ENCODE results near the gene FAF1. TPM values are rescaled to one million over a fixed set of nuclear protein-coding genes. Genes with fewer than 3 reads are reported as not detected.
A peak's percentile ranks its signal among the peaks of the same experiment; 100 is the strongest.
"Not testable (repeated sequence)": the region's sequence is repeated elsewhere in the genome, so short reads cannot be mapped to it uniquely, and the experiment has no call there.

The FAF1 gene
- total RNA-seq, 4 donors from 2014 or later, result 72.0 to 107 (median 92.0) TPM

DNA sequence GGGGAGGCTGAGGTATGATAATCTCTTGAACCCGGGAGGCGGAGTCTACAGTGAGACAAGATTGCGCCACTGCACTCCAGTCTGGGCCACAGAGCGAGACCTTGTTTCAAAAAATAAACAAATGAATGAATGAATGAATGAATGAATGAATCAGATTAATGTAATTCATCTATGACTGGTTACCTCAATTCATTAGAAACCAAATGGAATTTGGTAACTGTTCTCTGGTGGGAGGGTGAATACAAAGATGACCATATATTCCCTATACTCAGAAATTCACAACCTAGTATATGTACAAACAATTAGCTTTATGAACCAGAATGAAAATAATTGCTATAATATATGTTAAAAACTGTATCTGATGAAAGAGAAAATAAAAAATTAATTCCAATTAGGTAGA, 80.9 kb downstream of the FAF1 start:
- Histone ChIP-seq H3K4me3 (no peak overlapping the region), H3K27me3 (no peaks in the 10 kb centered on the region), H3K9me3 (no peaks in the 10 kb centered on the region), H3K36me3 (no peaks in the 10 kb centered on the region), H3K4me1 (peaks cover 10 to 17% of the 10 kb centered on the region in 2 donors), H3K27ac (no peak overlapping the region)
- in situ Hi-C loops (cut with MboI; ENCODE audit: low sequenced_read_pairs in 4 of 4) (no loop called here), intact Hi-C loops (cut with DNase I; ENCODE audit: low total_unique reads) (no loop called here)
- no peak for DNase-seq
- no peak for TF ChIP-seq POLR2A (IDR thresholded peaks at IDR 0.05)
- no peak for ATAC-seq

- in situ Hi-C loops (cut with MboI; ENCODE audit: low sequenced_read_pairs in 4 of 4), result no loop called here
These were observed 81.6 kb downstream of the FAF1 start for GRCh38 chr1:50878434-50878833.

DNA sequence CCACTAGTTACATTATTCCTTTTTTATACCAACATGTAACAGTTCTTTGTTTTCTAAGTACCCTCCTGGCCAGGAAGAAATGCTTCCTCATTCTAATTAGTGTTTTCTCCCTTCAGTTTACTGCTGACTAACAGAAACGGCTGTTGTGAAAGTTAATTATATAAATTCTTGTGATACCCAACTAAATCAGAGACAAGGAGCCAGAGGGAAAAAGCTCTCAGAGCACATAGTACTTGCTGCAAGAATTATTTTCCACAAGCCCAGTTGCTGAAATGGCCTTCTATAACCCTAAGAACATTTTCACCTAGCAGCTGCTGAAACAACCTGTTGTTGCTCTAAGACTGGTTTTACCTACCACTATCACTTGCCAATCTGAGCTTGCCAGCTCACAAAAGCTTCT, 82.4 kb downstream of the FAF1 start:
- Histone ChIP-seq H3K36me3 (no peaks in the 10 kb centered on the region), H3K27me3 (no peaks in the 10 kb centered on the region), H3K4me1 (peaks cover 10 to 17% of the 10 kb centered on the region in 2 donors), H3K27ac (no peak overlapping the region), H3K4me3 (no peak overlapping the region), H3K9me3 (no peaks in the 10 kb centered on the region)
- in situ Hi-C loops (cut with MboI; ENCODE audit: low sequenced_read_pairs in 4 of 4), result no loop called here
- intact Hi-C loops (cut with DNase I; ENCODE audit: low total_unique reads), result no loop called here
- TF ChIP-seq, protein P1, sequence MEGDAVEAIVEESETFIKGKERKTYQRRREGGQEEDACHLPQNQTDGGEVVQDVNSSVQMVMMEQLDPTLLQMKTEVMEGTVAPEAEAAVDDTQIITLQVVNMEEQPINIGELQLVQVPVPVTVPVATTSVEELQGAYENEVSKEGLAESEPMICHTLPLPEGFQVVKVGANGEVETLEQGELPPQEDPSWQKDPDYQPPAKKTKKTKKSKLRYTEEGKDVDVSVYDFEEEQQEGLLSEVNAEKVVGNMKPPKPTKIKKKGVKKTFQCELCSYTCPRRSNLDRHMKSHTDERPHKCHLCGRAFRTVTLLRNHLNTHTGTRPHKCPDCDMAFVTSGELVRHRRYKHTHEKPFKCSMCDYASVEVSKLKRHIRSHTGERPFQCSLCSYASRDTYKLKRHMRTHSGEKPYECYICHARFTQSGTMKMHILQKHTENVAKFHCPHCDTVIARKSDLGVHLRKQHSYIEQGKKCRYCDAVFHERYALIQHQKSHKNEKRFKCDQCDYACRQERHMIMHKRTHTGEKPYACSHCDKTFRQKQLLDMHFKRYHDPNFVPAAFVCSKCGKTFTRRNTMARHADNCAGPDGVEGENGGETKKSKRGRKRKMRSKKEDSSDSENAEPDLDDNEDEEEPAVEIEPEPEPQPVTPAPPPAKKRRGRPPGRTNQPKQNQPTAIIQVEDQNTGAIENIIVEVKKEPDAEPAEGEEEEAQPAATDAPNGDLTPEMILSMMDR (IDR thresholded peaks at IDR 0.05 in 4 of 5, conservative IDR thresholded peaks at IDR 0.05 in 1 of 5), result no peak
- no peak for TF ChIP-seq POLR2A (IDR thresholded peaks at IDR 0.05)
- no peak for ATAC-seq
- DNase-seq, result no peak

More at GRCh38 chr1:50878434-50878833, 81.6 kb downstream of the FAF1 start:
- no peaks in the 10 kb centered on the region for H3K9me3 ChIP-seq
- DNase-seq (no peak), ATAC-seq (no peak)
- no peaks in the 10 kb centered on the region for H3K36me3 ChIP-seq
- H3K4me3 ChIP-seq, result no peak overlapping the region
- H3K27me3 ChIP-seq, result no peaks in the 10 kb centered on the region
- no peak overlapping the region for H3K27ac ChIP-seq
- peaks cover 10 to 17% of the 10 kb centered on the region in 2 donors for H3K4me1 ChIP-seq
- intact Hi-C loops (cut with DNase I; ENCODE audit: low total_unique reads), result no loop called here
- TF ChIP-seq POLR2A (IDR thresholded peaks at IDR 0.05), result no peak
- TF ChIP-seq, protein P1 (IDR thresholded peaks at IDR 0.05 in 4 of 5, conservative IDR thresholded peaks at IDR 0.05 in 1 of 5), result no peak

- in situ Hi-C loops (cut with MboI; ENCODE audit: low sequenced_read_pairs in 4 of 4), result no loop called here
- Histone ChIP-seq H3K4me3 (no peak overlapping the region), H3K9me3 (no peaks in the 10 kb centered on the region), H3K4me1 (no peaks in the 10 kb centered on the region), H3K27me3 (no peaks in the 10 kb centered on the region), H3K27ac (no peak overlapping the region), H3K36me3 (no peaks in the 10 kb centered on the region)
- no peak for TF ChIP-seq POLR2A (IDR thresholded peaks at IDR 0.05)
- TF ChIP-seq, protein P1 (IDR thresholded peaks at IDR 0.05 in 4 of 5, conservative IDR thresholded peaks at IDR 0.05 in 1 of 5), result peak in 2 of 5 experiments; percentile 24 to 39
- ATAC-seq (no peak), DNase-seq (peak; percentile 4 to 29)
- intact Hi-C loops (cut with DNase I; ENCODE audit: low total_unique reads), result no loop called here
These were observed 86.4 kb downstream of the FAF1 start for GRCh38 chr1:50873458-50874187.

- H3K4me3 ChIP-seq; DNase-seq; H3K9me3 ChIP-seq; ATAC-seq; in situ Hi-C loops (cut with MboI; ENCODE audit: low sequenced_read_pairs in 4 of 4); H3K4me1 ChIP-seq; intact Hi-C loops (cut with DNase I; ENCODE audit: low total_unique reads); H3K27ac ChIP-seq; H3K27me3 ChIP-seq; H3K36me3 ChIP-seq: not testable (repeated sequence)
These were observed 95.2 kb downstream of the FAF1 start for GRCh38 chr1:50864845-50865244.
